Body of pancreas (tissue), 4 donors: ENCODE results near the gene CELF5.
"Not testable (repeated sequence)": the region's sequence is repeated elsewhere in the genome, so short reads cannot be mapped to it uniquely, and the experiment has no call there.

ENCODE experiments used
- POLR2A ChIP-seq, 3 donors: fragments of 450-650 bp; IDR thresholded peaks; one replicate each; pipeline ENCODE4 v1.6.1; 2016; ENCODE audit warnings: antibody characterized with exemption in 3 of 3, mild to moderate bottlenecking in 2 of 3
- TF ChIP-seq, protein P1 (sequence below), 7 experiments: fragments of 450-650 bp in 4 of 7; fragments of 200-600 bp in 3 of 7; sonication (generic) in 3 of 7; IDR thresholded peaks; one replicate each; pipeline ENCODE4 v1.5.1; 2016 to 2019; ENCODE audit warnings: antibody characterized with exemption in 7 of 7

DNA sequence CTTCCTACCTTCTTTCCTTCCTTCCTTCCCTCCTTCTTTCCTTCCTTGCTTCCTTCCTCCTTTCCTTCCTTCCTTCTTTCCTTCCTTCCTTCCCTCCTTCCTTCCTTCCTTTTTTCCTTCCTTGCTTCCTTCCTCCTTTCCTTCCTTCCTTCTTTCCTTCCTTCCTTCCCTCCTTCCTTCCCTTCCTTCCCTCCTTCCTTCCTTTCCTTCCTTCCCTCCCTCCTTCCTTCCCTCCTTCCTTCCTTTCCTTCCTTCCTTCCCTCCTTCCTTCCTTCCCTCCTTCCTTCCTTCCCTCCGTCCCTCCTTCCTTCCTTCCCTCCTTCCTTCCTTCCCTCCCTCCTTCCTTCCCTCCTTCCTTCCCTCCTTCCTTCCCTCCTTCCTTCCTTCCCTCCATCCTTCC is 107.8 kb downstream of the CELF5 start:
- TF ChIP-seq, protein P1, sequence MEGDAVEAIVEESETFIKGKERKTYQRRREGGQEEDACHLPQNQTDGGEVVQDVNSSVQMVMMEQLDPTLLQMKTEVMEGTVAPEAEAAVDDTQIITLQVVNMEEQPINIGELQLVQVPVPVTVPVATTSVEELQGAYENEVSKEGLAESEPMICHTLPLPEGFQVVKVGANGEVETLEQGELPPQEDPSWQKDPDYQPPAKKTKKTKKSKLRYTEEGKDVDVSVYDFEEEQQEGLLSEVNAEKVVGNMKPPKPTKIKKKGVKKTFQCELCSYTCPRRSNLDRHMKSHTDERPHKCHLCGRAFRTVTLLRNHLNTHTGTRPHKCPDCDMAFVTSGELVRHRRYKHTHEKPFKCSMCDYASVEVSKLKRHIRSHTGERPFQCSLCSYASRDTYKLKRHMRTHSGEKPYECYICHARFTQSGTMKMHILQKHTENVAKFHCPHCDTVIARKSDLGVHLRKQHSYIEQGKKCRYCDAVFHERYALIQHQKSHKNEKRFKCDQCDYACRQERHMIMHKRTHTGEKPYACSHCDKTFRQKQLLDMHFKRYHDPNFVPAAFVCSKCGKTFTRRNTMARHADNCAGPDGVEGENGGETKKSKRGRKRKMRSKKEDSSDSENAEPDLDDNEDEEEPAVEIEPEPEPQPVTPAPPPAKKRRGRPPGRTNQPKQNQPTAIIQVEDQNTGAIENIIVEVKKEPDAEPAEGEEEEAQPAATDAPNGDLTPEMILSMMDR (IDR thresholded peaks at IDR 0.05): not testable (repeated sequence)
- not testable (repeated sequence) for TF ChIP-seq POLR2A (IDR thresholded peaks at IDR 0.05)
